GM19455 (cell line): ENCODE results near the gene SERPINI1.
A peak's percentile ranks its signal among the peaks of the same experiment; 100 is the strongest.

Source experiments
- ATAC-seq: cut with Tn5 transposase; IDR thresholded peaks from one replicate; pipeline ENCODE4 v1.9.1; 2021; ENCODE audit not compliant: unreplicated experiment

Gene SERPINI1

DNA sequence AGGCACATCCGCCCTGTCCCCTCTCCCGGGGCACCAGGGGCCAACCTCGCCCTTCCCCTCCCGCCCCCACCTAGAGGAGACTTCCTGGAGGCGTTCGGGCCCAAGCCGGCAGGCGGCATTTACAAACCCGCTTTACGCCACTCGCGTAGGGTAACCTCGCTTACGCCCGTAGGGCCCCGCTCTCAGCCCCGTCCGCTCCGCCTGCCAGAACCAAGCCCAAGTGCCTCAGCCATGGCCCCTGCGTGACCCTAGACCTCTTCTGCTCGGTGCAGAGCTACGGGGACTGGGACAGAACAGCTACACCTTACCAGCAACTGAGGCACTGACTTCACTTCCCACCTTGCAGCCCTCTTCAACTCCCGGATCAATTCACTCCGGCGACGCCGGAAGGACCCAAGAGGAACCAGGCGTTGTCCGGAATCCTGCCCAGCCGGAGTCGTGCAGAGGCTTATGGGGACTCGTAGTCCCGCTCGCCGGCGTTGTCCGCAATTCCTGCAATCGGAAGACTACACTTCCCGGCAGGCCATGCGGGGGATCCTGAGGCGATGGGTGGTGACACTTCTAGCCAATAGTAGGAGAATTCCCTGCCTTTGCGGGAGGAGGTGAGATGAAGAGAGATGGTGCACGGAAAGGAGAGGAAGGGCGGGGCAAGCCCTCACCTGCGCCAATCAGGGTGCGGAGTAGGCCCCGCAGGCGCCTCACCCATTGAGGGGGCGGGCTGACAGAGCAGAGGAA, 856 bp upstream of the SERPINI1 start, which contains the start of gene PDCD10:
Gene PDCD10, minus strand, starts transcription at position 395 of the 735 bp plus-strand sequence. CDS start 14,735 bp downstream, outside the sequence.
- ATAC-seq = peak; percentile 88

DNA sequence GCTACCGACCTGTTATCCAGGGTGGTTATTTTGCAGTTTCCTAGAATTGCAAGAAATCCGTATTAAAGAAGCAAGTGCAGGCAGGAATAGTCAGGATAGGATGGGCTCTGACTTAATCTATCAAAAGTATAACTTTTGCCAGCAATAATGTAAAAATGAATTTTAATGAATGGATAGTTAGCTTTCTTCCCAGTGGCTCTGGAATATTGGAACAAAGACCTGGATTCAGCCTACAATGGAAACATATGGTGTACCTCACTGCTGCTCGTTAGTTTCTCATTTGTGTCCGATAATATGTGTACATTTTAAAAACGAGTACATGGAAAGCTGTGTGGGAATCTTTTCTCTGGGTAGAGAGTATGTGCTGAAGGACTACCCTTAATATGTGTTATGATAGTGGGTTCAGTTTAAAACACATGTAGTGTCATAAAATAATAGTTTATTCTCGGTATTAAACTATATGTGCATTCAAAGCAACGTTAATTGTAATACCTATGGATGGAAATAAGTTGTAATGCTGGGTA, 805 bp downstream of the SERPINI1 start:
- no peak for ATAC-seq

DNA sequence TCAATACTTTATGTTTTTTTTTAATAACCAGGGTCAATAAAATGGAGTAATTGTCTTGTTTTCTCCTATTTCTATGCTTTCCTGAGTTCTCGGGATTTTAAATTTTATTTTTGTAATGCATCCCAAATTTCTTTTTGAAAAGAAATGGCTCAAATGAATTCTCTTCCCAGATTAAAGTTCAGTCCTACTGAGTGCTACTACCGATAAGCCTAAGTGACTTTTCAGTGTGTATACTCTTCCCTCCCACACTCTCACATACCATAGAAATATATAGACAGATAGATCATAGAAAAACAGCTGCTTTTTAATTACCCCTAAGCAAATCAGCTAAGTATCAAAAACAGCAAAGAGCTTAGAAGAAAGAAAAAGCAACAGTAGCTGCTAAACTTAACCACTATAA, 1.5 kb downstream of the SERPINI1 start:
- no peak for ATAC-seq

DNA sequence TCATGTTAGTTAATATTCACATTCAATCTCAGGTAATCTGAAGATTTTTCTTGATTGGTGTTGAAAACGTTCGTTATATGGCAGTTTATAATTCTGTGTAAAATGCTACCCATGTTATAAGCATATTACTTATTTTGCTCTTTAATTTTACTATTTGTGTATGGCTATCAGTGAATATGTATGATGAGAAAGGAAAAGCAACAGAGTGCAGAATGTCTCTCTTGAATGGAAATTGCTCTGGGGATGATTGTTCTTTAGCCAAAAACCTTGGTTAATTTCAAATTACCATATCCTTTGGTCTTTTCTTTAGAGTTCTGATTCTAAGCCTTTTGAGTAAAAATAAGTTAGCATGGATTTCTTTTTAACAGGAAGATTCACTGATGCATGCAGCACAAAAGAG, 2.5 kb downstream of the SERPINI1 start:
- ATAC-seq = no peak

DNA sequence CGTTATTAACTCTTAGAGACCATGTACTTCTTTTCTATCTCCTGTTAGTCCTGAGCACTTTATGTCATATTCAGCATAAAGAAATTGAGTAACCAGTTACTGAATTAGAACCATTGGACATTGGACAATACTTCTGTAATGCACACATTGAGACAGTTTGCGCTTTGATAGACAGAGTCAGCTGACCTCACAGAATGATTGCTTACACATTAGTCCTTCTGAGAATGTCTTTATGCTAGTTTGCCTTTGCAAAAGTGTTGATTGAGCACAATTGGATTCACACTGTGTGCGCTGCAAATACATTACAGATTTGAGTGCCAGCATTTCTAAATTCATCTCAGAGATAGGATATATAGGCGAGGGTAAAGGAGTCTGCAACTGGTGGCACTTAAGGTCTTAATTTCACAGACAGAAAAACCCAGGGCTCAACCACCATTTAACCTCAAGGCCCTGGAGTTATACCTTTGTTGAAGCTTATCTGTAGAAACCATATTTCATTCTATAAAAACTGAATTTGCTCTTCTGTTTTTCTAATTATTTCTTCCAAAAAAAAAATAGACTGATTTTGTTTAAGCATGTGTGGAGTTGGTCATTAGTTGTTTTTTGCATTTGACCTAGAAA, 3.8 kb downstream of the SERPINI1 start:
- ATAC-seq = no peak

DNA sequence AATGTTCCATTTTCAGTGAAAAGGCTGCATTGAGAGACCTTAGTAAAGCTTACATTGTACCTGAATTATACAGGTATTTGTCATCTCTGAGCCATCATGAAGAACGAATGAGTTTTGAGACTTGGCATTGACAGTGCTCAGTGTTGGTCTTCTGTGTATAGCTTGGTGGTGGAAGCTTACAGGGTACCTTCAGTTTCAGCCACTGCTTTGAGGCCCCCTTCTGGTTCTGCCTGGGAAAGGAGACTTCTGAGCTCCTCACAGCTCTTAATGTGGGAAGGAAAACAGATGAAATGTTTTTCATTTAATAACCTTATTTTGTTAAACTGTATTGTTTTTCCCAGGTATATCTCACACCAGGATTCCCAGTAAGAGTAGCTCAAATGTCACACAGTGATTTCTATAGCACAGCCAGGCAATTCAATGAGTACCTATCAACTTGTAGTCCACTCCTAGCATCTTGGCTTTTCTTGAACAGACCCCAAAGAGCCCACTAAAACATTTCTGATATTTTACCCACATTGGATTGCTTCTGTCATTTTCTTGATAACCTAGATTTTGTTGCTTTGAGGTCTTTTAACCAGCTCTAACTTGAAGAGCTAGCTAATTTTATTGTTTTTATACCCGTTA, 5.6 kb downstream of the SERPINI1 start:
- peak; percentile 91 for ATAC-seq

DNA sequence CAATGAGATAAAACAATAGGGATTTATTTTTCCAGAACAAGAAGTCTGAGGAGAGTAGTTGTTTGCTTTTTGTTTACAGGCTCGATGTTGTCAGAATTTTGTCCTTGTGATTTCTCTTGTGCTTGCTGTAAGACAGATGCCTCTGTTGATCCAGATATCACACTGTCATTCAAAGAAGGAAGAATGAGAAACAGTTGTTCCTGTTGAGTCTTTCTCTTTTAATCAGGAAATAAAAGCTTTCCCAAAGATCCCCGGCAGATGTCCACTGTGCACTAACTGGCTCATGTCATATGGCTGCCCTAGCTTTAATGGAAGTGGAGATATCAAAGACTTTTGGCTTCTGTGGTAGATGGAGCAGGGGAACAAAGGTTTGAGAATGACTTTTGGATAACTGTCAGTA, 6.8 kb downstream of the SERPINI1 start:
- no peak for ATAC-seq

DNA sequence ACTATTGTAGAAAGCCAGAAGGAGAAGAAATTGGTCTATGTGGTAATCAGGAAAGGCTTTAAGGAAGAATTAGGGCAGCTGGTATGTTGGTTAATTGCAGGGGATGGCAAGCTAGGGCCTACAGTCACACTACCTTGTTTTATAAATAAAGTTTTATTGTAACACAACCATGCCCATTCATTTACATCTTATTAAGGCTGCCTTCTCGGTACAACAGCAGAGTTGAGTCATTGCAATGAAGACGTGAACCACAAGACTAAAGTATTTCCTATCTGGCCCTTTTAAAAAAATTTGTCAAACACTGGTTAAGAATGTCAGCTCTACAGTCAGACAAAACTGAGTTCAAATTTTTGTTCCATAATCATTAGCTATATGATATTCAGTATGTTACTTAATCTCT, 8.3 kb downstream of the SERPINI1 start:
- ATAC-seq = no peak

DNA sequence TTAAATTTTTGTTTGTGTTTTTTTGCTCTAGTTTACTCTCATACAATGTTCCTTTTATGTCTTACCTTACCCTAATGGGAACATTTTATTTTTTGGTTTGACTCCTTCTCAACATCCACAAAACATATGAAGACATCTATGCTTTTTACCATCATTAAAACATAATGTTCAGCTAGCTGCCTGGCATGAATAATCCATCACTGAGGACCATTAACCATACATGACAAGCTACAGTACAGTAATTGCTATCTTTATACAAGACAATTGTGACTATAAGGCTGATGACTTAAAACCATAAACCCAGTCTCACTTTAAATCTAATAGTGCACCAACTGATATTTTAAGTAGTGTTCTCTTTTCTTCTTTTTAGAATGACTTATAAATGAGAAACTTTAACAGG, 13.7 kb downstream of the SERPINI1 start:
- no peak for ATAC-seq

DNA sequence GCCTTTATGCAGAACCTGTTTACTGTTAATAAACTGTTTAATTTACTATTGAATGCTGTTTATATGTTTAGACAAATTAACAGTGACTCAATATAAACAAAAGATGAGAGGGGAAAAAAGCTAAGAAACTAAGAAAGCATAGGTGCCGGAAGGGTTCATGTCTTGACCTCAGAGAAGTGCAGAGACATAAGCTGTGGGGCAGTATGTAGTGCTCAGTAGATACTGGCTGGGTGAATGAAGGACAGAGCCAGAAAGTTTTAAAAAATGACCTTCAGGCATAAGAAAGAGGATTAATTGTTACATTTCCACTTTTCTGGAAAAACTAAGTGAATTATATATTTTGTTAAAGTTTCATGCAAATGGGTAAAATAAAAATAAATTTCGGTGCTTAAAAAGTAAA, 14.2 kb downstream of the SERPINI1 start:
- no peak for ATAC-seq

DNA sequence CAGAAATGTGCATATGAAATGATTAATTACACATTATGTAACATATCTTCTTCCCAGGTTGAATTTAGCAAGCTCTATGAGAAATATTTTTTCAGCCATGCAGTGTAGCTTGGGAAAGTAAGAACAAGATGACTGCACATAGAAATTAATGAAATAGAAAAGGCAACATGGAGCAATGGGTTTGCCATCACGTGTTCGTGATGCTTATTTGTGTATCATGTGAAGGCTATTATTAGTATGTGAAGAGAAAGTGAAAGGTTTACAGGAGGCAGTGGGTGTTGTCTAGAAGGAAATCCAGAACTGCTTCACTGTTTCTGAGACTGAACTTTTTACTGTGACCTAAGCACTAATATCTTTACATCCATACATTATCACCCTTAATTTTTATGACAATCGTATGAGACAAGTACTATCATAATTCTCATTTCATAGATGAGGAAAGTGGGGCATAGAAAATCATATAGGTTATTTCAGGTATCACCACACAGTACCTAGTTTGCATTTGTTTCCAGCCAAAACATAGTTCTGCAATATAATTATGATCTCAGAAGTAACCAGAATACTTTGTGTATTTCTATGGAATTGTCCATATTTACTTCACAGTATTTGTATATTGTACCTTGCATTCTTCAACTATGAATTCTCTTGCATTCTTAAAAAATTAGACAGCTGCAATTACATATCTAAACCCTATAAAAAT, 14.9 kb downstream of the SERPINI1 start:
- ATAC-seq = peak; percentile 98

DNA sequence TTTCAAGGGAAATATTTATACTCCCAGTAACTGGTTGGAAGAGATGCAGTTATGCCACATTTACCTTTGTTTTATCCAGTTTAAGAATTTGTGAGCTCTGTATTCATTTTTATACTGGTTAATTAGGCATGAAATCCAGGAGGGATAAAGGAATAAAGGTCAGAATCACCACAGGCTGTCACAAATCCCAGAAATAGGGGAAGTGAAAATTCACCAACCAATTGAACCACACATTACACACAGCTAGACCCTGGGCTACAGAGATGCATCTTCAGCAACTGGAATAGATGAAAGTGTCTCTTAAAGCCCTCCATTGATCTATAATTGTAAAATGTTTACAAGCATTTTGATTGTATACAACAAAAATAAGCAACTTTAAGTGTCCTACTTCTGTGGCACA, 18.5 kb downstream of the SERPINI1 start:
- no peak for ATAC-seq

DNA sequence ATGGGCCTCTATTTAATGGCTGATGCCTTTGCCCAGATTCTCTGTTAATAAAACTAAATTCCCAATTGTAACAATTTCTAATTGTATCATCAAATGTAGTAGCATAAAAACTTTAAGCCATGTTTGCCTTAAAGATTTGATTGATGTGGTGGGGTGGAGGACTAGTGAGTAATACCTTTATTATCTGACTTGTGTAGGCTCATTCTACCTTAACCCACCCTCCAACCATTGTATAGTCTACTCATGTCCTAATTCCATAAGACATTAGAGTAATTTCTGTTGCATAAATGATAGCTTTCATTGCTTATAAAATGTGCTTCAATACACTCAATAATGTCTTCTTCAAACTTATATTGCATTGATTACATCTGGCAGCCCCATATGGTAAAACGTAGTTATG, 25.8 kb downstream of the SERPINI1 start:
- ATAC-seq = no peak

DNA sequence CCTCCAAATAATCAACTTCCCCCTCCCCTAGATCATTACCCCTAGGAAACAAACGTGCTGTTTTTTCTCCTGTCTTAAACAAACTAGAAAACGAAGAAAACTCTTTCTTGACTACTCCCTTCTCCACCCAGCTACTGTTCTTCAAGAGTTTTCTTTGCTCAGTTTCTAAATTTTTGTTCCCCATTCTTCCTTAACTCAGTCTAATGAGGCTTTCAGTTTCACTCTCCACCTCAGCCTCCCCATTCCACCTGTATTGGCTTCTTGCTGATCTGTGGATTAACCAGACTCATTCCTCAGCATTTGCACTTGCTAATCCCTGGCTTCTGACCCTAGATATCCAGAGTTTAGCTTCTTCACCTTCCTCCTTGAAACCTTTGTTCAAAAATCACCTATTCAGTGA, 26.8 kb downstream of the SERPINI1 start:
- ATAC-seq = no peak

DNA sequence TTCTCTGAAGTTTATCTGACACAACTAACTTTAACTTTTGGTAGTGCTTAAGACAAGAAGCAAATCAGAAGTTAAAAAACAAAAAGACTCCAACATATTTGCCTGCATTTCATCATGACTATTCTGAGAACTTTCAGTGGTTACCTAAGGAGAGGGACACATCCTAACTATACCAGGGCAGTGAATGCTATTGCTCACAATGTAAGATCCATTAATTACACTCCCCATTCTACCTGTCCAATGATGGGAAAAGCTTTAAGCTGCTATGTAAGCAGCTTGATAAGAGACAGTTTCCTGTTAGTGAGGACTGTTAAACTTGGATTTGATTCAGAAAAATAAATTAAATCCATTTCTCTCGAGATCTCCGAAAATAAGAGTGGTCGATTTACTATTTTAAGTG, 37.5 kb downstream of the SERPINI1 start:
- peak; percentile 37 for ATAC-seq

DNA sequence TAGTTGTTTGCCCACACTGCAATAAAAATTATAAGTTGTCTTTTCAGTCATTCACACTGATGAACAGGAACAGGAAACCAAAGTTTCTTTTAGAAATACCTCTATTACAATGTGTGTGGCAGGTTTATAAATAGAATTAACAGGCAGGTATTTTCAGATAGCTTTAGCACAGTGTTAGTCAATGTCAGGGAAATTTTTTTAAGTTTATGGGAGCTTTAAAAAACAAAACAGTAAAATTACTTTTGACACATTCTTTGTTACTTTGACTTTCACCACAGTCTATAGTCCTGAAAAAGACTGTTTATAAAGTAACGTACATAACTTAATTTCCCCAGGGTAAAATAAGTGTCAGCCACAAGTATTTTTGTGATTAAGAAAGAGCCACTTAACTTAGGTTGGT, 38.1 kb downstream of the SERPINI1 start:
- peak; percentile 73 for ATAC-seq

DNA sequence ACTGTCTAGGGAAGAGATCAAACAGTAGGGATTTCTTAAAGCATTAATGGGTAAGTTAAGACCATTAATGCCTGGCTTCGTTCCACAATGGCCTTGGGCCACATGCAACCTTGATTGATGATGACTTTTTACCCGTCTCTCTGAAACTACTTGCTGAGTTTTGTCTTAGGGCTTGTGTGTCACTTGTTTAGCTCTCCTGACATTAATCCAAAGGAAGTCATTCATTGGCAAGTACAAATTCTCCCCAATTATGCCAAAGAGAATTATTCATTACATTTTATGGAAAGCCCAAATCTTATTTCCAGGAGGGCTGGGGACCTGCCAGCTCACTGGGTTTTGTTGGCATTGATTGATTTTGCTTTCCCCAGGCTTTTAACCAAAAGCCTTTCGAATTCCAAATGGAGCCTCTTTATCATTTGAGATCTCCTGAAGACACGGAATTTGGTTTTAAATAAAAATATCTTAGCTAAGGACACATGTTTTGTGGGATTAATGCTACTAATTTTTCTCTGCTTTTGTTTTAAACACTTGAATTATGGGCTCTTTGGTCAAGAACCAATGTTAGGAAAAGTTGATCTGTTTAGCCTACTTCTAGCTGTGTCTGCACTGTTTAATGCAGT, 40.7 kb downstream of the SERPINI1 start:
- ATAC-seq = no peak

DNA sequence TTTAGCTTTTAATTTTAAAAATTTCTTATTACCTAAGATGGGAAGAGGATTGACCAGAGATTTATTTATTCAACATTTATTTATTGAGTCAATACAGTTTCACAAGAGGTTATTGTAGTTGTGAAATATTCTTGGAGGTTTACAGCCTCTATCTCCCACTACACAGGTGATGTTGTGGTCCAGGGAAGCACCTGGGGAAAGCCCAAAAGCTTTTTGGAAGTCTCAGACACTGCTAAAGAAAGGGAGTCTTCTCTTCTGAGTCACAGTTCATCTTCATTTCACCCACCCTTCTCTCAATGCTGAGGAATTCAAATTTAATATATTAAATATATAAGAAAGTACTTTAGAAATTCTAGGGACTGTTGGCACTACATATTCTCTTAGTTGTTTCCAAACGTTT, 41.8 kb downstream of the SERPINI1 start:
- ATAC-seq = no peak

DNA sequence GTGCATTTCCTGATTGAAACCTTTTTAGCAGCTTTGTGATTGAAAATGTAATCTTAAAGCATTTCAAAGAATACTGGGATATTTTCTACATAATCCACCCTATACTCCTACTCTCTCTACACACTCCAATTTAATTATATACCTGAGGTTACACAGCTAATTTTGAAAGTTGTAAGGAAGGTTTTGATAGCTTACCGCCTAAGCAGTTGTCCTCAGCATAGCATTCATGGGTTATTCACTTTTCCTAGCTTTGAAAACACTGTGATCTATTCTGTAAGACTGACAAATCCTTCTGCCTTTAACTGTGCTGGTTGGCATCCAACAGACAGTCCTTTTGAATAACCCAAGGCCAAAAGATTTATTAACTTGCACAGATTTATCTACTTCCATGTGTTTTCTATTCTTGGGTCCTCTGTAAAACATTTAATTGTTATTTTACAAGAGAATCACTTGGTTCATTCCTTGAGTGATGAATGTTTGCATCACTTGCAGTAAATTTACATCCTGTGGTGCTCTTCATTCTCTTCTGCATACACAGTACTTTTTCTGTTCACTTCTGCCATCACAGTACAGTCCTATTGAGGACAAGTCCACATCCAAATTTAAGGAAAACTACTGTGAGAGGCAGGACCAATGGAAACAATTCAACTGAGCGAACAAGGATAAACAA, 44.8 kb downstream of the SERPINI1 start:
- ATAC-seq = no peak

DNA sequence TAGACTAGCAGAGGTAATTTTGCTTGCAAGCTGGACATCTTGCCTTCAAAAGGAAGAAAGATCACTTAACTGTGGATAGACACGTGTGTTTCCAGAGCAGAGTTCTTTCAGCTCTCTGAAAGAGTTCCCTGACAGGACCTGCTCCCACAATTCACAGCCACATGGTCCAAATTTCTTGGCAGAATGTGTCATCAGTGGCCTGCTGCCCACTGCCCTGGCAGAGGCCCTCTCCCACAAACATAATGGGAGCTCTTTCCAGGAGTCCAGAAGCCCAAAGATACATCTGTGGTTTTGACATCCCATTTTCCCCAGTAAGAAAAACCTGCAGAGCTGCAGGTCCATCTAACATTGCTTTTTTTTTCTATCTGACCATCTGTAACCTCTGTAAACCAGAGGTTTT, 48.3 kb downstream of the SERPINI1 start:
- no peak for ATAC-seq
